Liver (tissue), 9 donors: ENCODE data around the gene LAG3. TPM values are rescaled to one million over a fixed set of nuclear protein-coding genes. Genes with fewer than 3 reads are reported as not detected.

Experiments used
- DNase-seq: peaks from one replicate; pipeline ENCODE4 v3.0.0-alpha.2; 2017; ENCODE audit warnings: low spot score
- H3K27ac ChIP-seq, 2 donors: one replicate each; pipeline ENCODE4 v1.7.0; 2013; ENCODE audit warnings: inconsistent platforms in 2 of 2, low read length in 2 of 2, control low read depth in 1 of 2, low read depth in 1 of 2, mild to moderate bottlenecking in 1 of 2
- H3K27me3 ChIP-seq, 4 donors: one replicate each; pipeline versions ENCODE4 v1.6.1 to v1.7.0; 2013; ENCODE audit warnings: low read length in 3 of 4, inconsistent platforms in 1 of 4, mild to moderate bottlenecking in 1 of 4, moderate library complexity in 1 of 4; ENCODE audit not compliant: control insufficient read depth in 4 of 4, insufficient read depth in 4 of 4
- H3K36me3 ChIP-seq, 4 donors: one replicate each; pipeline versions ENCODE4 v1.6.1 to v1.7.0; 2013; ENCODE audit warnings: low read length in 3 of 4, mild to moderate bottlenecking in 3 of 4, low read depth in 1 of 4, moderate library complexity in 1 of 4; ENCODE audit not compliant: control insufficient read depth in 4 of 4, insufficient read depth in 3 of 4
- H3K4me1 ChIP-seq, 4 donors: one replicate each; pipeline versions ENCODE4 v1.6.1 to v1.7.0; 2013; ENCODE audit warnings: low read length in 3 of 4, mild to moderate bottlenecking in 3 of 4, moderate library complexity in 1 of 4; ENCODE audit not compliant: control insufficient read depth in 4 of 4, insufficient read depth in 4 of 4
- H3K4me3 ChIP-seq, 3 donors: one replicate each; pipeline versions ENCODE4 v1.6.1 to v1.7.0; 2013; ENCODE audit warnings: low read length in 3 of 3, control low read depth in 1 of 3, low read depth in 1 of 3, mild to moderate bottlenecking in 1 of 3
- H3K9ac ChIP-seq, 2 donors: one replicate each; pipeline ENCODE4 v1.7.0; 2013; ENCODE audit warnings: low read length in 2 of 2, mild to moderate bottlenecking in 2 of 2, moderate library complexity in 2 of 2, control low read depth in 1 of 2, low read depth in 1 of 2
- H3K9me3 ChIP-seq, 4 donors: one replicate each; pipeline versions ENCODE4 v1.6.1 to v1.7.0; 2013; ENCODE audit warnings: low read length in 3 of 4; ENCODE audit not compliant: control insufficient read depth in 4 of 4
- EGR1 ChIP-seq, 2 donors: IDR thresholded peaks; 2 replicates each; pipeline ENCODE4 v1.6.1; 2016 to 2018; ENCODE audit warnings: antibody characterized with exemption in 2 of 2, low read depth in 2 of 2
- FOXA1 ChIP-seq: IDR thresholded peaks from 2 replicates; pipeline ENCODE4 v1.6.1; 2016; ENCODE audit warnings: antibody characterized with exemption
- FOXA2 ChIP-seq: IDR thresholded peaks from 2 replicates; pipeline ENCODE4 v1.6.1; 2016; ENCODE audit warnings: antibody characterized with exemption
- GABPA ChIP-seq, 2 donors: IDR thresholded peaks in 1 of 2; conservative IDR thresholded peaks in 1 of 2; 2 replicates each; pipeline ENCODE4 v1.6.1; 2016; ENCODE audit warnings: antibody characterized with exemption in 2 of 2, mild to moderate bottlenecking in 1 of 2, moderate library complexity in 1 of 2
- HNF4A ChIP-seq, 2 donors: conservative IDR thresholded peaks; 2 replicates each; pipeline ENCODE4 v1.6.1; 2016; ENCODE audit warnings: antibody characterized with exemption in 2 of 2, mild to moderate bottlenecking in 2 of 2
- HNF4G ChIP-seq: IDR thresholded peaks from 2 replicates; pipeline ENCODE4 v1.6.1; 2016; ENCODE audit warnings: antibody characterized with exemption
- JUND ChIP-seq, 2 donors: IDR thresholded peaks; 2 replicates each; pipeline ENCODE4 v1.6.1; 2016; ENCODE audit warnings: antibody characterized with exemption in 2 of 2
- NR2F2 ChIP-seq: IDR thresholded peaks from 2 replicates; pipeline ENCODE4 v1.6.1; 2016; ENCODE audit warnings: antibody characterized with exemption
- RAD21 ChIP-seq, 2 donors: IDR thresholded peaks; 2 replicates each; pipeline ENCODE4 v1.6.1; 2016; ENCODE audit warnings: antibody characterized with exemption in 2 of 2, mild to moderate bottlenecking in 2 of 2
- RXRA ChIP-seq, 2 donors: IDR thresholded peaks; 2 replicates each; pipeline ENCODE4 v1.6.1; 2017 to 2018; ENCODE audit warnings: antibody characterized with exemption in 2 of 2, mild to moderate bottlenecking in 1 of 2
- SP1 ChIP-seq: IDR thresholded peaks from 2 replicates; pipeline ENCODE4 v1.6.1; 2018; ENCODE audit warnings: antibody characterized with exemption, mild to moderate bottlenecking
- TAF1 ChIP-seq: conservative IDR thresholded peaks from 2 replicates; pipeline ENCODE4 v1.6.1; 2016; ENCODE audit warnings: antibody characterized with exemption, mild to moderate bottlenecking
- YY1 ChIP-seq: IDR thresholded peaks from 2 replicates; pipeline ENCODE4 v1.6.1; 2016; ENCODE audit warnings: antibody characterized with exemption, mild to moderate bottlenecking
- ZBTB33 ChIP-seq: IDR thresholded peaks from 2 replicates; pipeline ENCODE4 v1.6.1; 2016; ENCODE audit warnings: antibody characterized with exemption
- WGBS: extraction: QIAGEN DNeasy Blood & Tissue Kit; methylation state at CpG from one replicate; pipeline ENCODE4 v1.1.7; 2013; 5-methylcytosine and 5-hydroxymethylcytosine counted together
- polyA plus RNA-seq, 2 donors: library from polyadenylated mRNA; stranded (reverse) in 1 of 2; unstranded in 1 of 2; fragments of 200-250 nt in 1 of 2; fragments of >200 nt in 1 of 2; fragmentation: Nextera tagmentation in 1 of 2; extraction: Ambion mirVana in 1 of 2; gene quantifications; one replicate each; pipeline versions ENCODE4 v1.2.1 to v1.2.3, GENCODE V29; 2013 to 2015
- total RNA-seq, 2 donors: library from RNA; depleted of rRNA; stranded (reverse); fragments of >200 nt; gene quantifications; one replicate each; pipeline ENCODE4 v1.2.3, GENCODE V29; 2014
- TF ChIP-seq, protein P1 (sequence below): fragments of 150-350 bp; IDR thresholded peaks from 2 replicates; pipeline ENCODE4 v1.5.1; 2017; ENCODE audit warnings: improper control_type of control experiment, low read depth, low read length; ENCODE audit not compliant: missing input control
- TF ChIP-seq, protein P2 (sequence below): IDR thresholded peaks from 2 replicates; pipeline ENCODE4 v1.6.1; 2016; ENCODE audit warnings: antibody characterized with exemption
- TF ChIP-seq, protein P3 (sequence below): IDR thresholded peaks from 2 replicates; pipeline ENCODE4 v1.6.1; 2016; ENCODE audit warnings: antibody characterized with exemption, mild to moderate bottlenecking
- TF ChIP-seq, protein P4 (sequence below): IDR thresholded peaks from 2 replicates; pipeline ENCODE4 v1.6.1; 2016; ENCODE audit warnings: antibody characterized with exemption
- donor health status: healthy.
- donor health status: healthy.
- donor health status: healthy.
- donor health status: healthy.
- donor health status: healthy.

LAG3 gene
- total and polyA plus RNA-seq, 4 donors = 0.14 to 1.2 (median 0.47) TPM

DNA sequence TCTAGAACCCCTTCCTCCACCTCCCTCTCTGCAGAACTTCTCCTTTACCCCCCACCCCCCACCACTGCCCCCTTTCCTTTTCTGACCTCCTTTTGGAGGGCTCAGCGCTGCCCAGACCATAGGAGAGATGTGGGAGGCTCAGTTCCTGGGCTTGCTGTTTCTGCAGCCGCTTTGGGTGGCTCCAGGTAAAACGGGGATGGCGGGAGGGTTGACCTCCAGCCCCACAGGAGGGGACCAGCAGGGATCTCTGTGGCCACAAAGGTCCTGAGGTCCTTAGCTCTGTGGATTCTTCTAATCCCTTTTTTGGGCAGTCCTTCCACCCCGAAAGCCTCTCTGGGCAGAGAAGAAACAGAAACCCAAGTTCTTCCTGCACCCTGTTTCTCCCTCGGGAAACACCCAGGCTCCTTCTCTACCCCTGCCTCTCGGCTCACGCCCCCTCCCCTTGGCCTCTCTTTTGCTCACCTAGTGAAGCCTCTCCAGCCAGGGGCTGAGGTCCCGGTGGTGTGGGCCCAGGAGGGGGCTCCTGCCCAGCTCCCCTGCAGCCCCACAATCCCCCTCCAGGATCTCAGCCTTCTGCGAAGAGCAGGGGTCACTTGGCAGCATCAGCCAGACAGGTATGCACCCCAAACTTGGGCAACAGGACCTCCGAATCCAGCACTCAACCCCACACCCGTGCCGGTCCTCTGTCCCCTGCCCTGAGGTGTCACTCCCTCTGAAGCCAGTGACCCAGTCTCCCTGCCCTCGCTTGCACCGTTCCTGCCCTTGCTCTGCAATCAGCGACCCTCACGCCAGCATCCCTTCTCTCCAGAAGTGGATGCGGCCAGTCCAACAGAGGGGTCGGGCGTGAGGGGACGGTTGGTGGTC is 638 bp downstream of the LAG3 start:
- no peak for DNase-seq
- Histone ChIP-seq H3K9me3 (no peaks in the 10 kb centered on the region), H3K9ac (no peak overlapping the region), H3K27ac (no peak overlapping the region), H3K36me3 (peaks cover 0 to 8% (median 4%) of the 10 kb centered on the region in 4 donors), H3K27me3 (no peaks in the 10 kb centered on the region), H3K4me1 (peaks cover 17 to 87% (median 61%) of the 10 kb centered on the region in 4 donors), H3K4me3 (peak overlapping the region in 1 of 3 donors; percentile 1)
- 68% methylated on average over 21 of the region's 21 CpGs for WGBS
- TF ChIP-seq, protein P1, sequence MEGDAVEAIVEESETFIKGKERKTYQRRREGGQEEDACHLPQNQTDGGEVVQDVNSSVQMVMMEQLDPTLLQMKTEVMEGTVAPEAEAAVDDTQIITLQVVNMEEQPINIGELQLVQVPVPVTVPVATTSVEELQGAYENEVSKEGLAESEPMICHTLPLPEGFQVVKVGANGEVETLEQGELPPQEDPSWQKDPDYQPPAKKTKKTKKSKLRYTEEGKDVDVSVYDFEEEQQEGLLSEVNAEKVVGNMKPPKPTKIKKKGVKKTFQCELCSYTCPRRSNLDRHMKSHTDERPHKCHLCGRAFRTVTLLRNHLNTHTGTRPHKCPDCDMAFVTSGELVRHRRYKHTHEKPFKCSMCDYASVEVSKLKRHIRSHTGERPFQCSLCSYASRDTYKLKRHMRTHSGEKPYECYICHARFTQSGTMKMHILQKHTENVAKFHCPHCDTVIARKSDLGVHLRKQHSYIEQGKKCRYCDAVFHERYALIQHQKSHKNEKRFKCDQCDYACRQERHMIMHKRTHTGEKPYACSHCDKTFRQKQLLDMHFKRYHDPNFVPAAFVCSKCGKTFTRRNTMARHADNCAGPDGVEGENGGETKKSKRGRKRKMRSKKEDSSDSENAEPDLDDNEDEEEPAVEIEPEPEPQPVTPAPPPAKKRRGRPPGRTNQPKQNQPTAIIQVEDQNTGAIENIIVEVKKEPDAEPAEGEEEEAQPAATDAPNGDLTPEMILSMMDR = no peak
- TF ChIP-seq, protein P2, sequence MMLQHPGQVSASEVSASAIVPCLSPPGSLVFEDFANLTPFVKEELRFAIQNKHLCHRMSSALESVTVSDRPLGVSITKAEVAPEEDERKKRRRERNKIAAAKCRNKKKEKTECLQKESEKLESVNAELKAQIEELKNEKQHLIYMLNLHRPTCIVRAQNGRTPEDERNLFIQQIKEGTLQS = no peak
- TF ChIP-seq JUND (IDR thresholded peaks at IDR 0.05) (no peak), SP1 (no peak), EGR1 (IDR thresholded peaks at IDR 0.05; ENCODE audit: low read depth in 2 of 2) (no peak), HNF4G (no peak), HNF4A (conservative IDR thresholded peaks at IDR 0.05) (no peak), TAF1 (no peak), GABPA (IDR thresholded peaks at IDR 0.05 in 1 of 2, conservative IDR thresholded peaks at IDR 0.05 in 1 of 2) (no peak), NR2F2 (no peak), RXRA (IDR thresholded peaks at IDR 0.05) (no peak), FOXA2 (no peak), ZBTB33 (no peak), YY1 (no peak), RAD21 (IDR thresholded peaks at IDR 0.05) (no peak), FOXA1 (no peak)
- TF ChIP-seq, protein P3, sequence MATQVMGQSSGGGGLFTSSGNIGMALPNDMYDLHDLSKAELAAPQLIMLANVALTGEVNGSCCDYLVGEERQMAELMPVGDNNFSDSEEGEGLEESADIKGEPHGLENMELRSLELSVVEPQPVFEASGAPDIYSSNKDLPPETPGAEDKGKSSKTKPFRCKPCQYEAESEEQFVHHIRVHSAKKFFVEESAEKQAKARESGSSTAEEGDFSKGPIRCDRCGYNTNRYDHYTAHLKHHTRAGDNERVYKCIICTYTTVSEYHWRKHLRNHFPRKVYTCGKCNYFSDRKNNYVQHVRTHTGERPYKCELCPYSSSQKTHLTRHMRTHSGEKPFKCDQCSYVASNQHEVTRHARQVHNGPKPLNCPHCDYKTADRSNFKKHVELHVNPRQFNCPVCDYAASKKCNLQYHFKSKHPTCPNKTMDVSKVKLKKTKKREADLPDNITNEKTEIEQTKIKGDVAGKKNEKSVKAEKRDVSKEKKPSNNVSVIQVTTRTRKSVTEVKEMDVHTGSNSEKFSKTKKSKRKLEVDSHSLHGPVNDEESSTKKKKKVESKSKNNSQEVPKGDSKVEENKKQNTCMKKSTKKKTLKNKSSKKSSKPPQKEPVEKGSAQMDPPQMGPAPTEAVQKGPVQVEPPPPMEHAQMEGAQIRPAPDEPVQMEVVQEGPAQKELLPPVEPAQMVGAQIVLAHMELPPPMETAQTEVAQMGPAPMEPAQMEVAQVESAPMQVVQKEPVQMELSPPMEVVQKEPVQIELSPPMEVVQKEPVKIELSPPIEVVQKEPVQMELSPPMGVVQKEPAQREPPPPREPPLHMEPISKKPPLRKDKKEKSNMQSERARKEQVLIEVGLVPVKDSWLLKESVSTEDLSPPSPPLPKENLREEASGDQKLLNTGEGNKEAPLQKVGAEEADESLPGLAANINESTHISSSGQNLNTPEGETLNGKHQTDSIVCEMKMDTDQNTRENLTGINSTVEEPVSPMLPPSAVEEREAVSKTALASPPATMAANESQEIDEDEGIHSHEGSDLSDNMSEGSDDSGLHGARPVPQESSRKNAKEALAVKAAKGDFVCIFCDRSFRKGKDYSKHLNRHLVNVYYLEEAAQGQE = no peak
- TF ChIP-seq, protein P4, sequence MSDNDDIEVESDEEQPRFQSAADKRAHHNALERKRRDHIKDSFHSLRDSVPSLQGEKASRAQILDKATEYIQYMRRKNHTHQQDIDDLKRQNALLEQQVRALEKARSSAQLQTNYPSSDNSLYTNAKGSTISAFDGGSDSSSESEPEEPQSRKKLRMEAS = no peak
